ENCODE data around the gene RUVBL2.

The RUVBL2 gene

GRCh38 chr19:48993175-48994034, at the start of gene RUVBL2, which contains the start of gene GYS1:
Gene RUVBL2 (plus strand): TSS chr19:48993887. CDS start chr19:48993912, 25 bp downstream.
Gene GYS1 (minus strand): TSS chr19:48993309. CDS start chr19:48993112, 197 bp downstream.
- peak; percentile 99 for DNase-seq

GRCh38 chr19:48945415-48945814, 48.3 kb upstream of the RUVBL2 start:
- no peak for DNase-seq

- no peak for DNase-seq
Observed at GRCh38 chr19:48945817-48946216, 47.9 kb upstream of the RUVBL2 start.

GRCh38 chr19:48946463-48947257, 47.0 kb upstream of the RUVBL2 start:
- no peak for DNase-seq

GRCh38 chr19:48947258-48947542, 46.5 kb upstream of the RUVBL2 start:
- DNase-seq, result no peak

GRCh38 chr19:48950159-48950558, 43.5 kb upstream of the RUVBL2 start:
- DNase-seq, result no peak

- no peak for DNase-seq
Observed at GRCh38 chr19:48950830-48951519, 42.7 kb upstream of the RUVBL2 start.

GRCh38 chr19:48953141-48953540, 40.5 kb upstream of the RUVBL2 start:
- no peak for DNase-seq

- DNase-seq, result no peak
Observed at GRCh38 chr19:48953990-48954594, 39.6 kb upstream of the RUVBL2 start.

GRCh38 chr19:48954595-48955307, 38.9 kb upstream of the RUVBL2 start, which contains the start of gene BAX:
Gene BAX (plus strand): TSS chr19:48954875. CDS start chr19:48954929, 54 bp downstream.
- DNase-seq, result peak; percentile 89 to 90

GRCh38 chr19:48955308-48955958, 38.3 kb upstream of the RUVBL2 start:
- DNase-seq, result no peak

GRCh38 chr19:48958006-48958405, 35.7 kb upstream of the RUVBL2 start:
- no peak for DNase-seq

GRCh38 chr19:48959341-48960239, 34.1 kb upstream of the RUVBL2 start:
- DNase-seq, result no peak

- DNase-seq, result no peak
Observed at GRCh38 chr19:48961051-48961649, 32.5 kb upstream of the RUVBL2 start.

- no peak for DNase-seq
Observed at GRCh38 chr19:48961673-48962028, 32.0 kb upstream of the RUVBL2 start.

- peak; percentile 62 to 71 for DNase-seq
Observed at GRCh38 chr19:48962029-48962848, 31.4 kb upstream of the RUVBL2 start.

- DNase-seq, result peak in 1 of 2 experiments; percentile 16
Observed at GRCh38 chr19:48962849-48963165, 30.9 kb upstream of the RUVBL2 start.

GRCh38 chr19:48963371-48964204, 30.1 kb upstream of the RUVBL2 start:
- DNase-seq, result peak; percentile 35 to 36

All from Kasumi-1 (cell line).